T-helper 1 cell treated with Interleukin-12 subunit alpha and Interleukin-12 subunit beta and Interleukin-4 antibody, amounts not matched to agents 30 μg/mL and 1 μg/mL, for 36 hours (primary cell): ENCODE data around the gene WWC2.
"Not testable (repeated sequence)": the region's sequence is repeated elsewhere in the genome, so short reads cannot be mapped to it uniquely, and the experiment has no call there.

Source experiments
- H3K27ac Mint-ChIP-seq: one replicate; pipeline ENCODE4 v1.8.0; 2021; ENCODE audit warnings: mild to moderate bottlenecking, mixed read lengths
- H3K27me3 Mint-ChIP-seq: one replicate; pipeline ENCODE4 v1.8.0; 2021; ENCODE audit warnings: low read depth, mixed read lengths
- H3K36me3 Mint-ChIP-seq: one replicate; pipeline ENCODE4 v1.8.0; 2021; ENCODE audit warnings: low read depth, mixed read lengths
- H3K4me1 Mint-ChIP-seq: one replicate; pipeline ENCODE4 v1.8.0; 2021; ENCODE audit warnings: low read depth, mixed read lengths
- H3K4me3 Mint-ChIP-seq: one replicate; pipeline ENCODE4 v1.8.0; 2021; ENCODE audit warnings: mild to moderate bottlenecking, moderate library complexity, mixed read lengths
- H3K9me3 Mint-ChIP-seq: one replicate; pipeline ENCODE4 v1.8.0; 2021; ENCODE audit warnings: mixed read lengths

Gene WWC2

GRCh38 chr4:183324619-183325018 lies 225.6 kb downstream of the WWC2 start:
- Mint-ChIP-seq H3K4me3 (no peak overlapping the region), H3K36me3 (no peaks in the 10 kb centered on the region), H3K4me1 (peaks cover 10% of the 10 kb centered on the region), H3K27me3 (peaks cover 4% of the 10 kb centered on the region), H3K27ac (no peak overlapping the region), H3K9me3 (no peaks in the 10 kb centered on the region)

GRCh38 chr4:183326387-183326786 lies 227.3 kb downstream of the WWC2 start:
- not testable (repeated sequence) for H3K4me1 Mint-ChIP-seq, H3K9me3 Mint-ChIP-seq, H3K27ac Mint-ChIP-seq, H3K4me3 Mint-ChIP-seq, H3K36me3 Mint-ChIP-seq, H3K27me3 Mint-ChIP-seq

GRCh38 chr4:183326853-183327252 lies 227.8 kb downstream of the WWC2 start:
- H3K36me3 Mint-ChIP-seq = no peaks in the 10 kb centered on the region
- H3K9me3 Mint-ChIP-seq = no peaks in the 10 kb centered on the region
- no peak overlapping the region for H3K27ac Mint-ChIP-seq
- no peaks in the 10 kb centered on the region for H3K27me3 Mint-ChIP-seq
- no peaks in the 10 kb centered on the region for H3K4me1 Mint-ChIP-seq
- H3K4me3 Mint-ChIP-seq = no peak overlapping the region

- no peak overlapping the region for H3K27ac Mint-ChIP-seq
- no peaks in the 10 kb centered on the region for H3K4me1 Mint-ChIP-seq
- no peaks in the 10 kb centered on the region for H3K36me3 Mint-ChIP-seq
- H3K9me3 Mint-ChIP-seq = no peaks in the 10 kb centered on the region
- H3K4me3 Mint-ChIP-seq = no peak overlapping the region
- no peaks in the 10 kb centered on the region for H3K27me3 Mint-ChIP-seq
Observed at GRCh38 chr4:183327827-183328226, 228.8 kb downstream of the WWC2 start.

GRCh38 chr4:183328832-183329231 lies 229.8 kb downstream of the WWC2 start:
- H3K27me3 Mint-ChIP-seq = no peaks in the 10 kb centered on the region
- no peaks in the 10 kb centered on the region for H3K9me3 Mint-ChIP-seq
- H3K36me3 Mint-ChIP-seq = no peaks in the 10 kb centered on the region
- H3K27ac Mint-ChIP-seq = no peak overlapping the region
- H3K4me3 Mint-ChIP-seq = no peak overlapping the region
- no peaks in the 10 kb centered on the region for H3K4me1 Mint-ChIP-seq

GRCh38 chr4:183329244-183329643 lies 230.2 kb downstream of the WWC2 start:
- no peaks in the 10 kb centered on the region for H3K9me3 Mint-ChIP-seq
- no peak overlapping the region for H3K27ac Mint-ChIP-seq
- H3K27me3 Mint-ChIP-seq = no peaks in the 10 kb centered on the region
- no peaks in the 10 kb centered on the region for H3K36me3 Mint-ChIP-seq
- H3K4me3 Mint-ChIP-seq = no peak overlapping the region
- H3K4me1 Mint-ChIP-seq = no peaks in the 10 kb centered on the region

GRCh38 chr4:183329954-183330742 lies 231.1 kb downstream of the WWC2 start:
- Mint-ChIP-seq H3K9me3 (no peaks in the 10 kb centered on the region), H3K27ac (no peak overlapping the region), H3K4me3 (no peak overlapping the region), H3K4me1 (no peaks in the 10 kb centered on the region), H3K27me3 (no peaks in the 10 kb centered on the region), H3K36me3 (no peaks in the 10 kb centered on the region)

- H3K27ac Mint-ChIP-seq = no peak overlapping the region
- H3K36me3 Mint-ChIP-seq = no peaks in the 10 kb centered on the region
- H3K27me3 Mint-ChIP-seq = no peaks in the 10 kb centered on the region
- no peaks in the 10 kb centered on the region for H3K9me3 Mint-ChIP-seq
- H3K4me1 Mint-ChIP-seq = peaks cover 4% of the 10 kb centered on the region
- H3K4me3 Mint-ChIP-seq = no peak overlapping the region
Observed at GRCh38 chr4:183330841-183331240, 231.8 kb downstream of the WWC2 start.

GRCh38 chr4:183332447-183332846 lies 233.4 kb downstream of the WWC2 start:
- H3K36me3 Mint-ChIP-seq = no peaks in the 10 kb centered on the region
- H3K4me3 Mint-ChIP-seq = no peak overlapping the region
- no peaks in the 10 kb centered on the region for H3K27me3 Mint-ChIP-seq
- peaks cover 4% of the 10 kb centered on the region for H3K4me1 Mint-ChIP-seq
- no peak overlapping the region for H3K27ac Mint-ChIP-seq
- no peaks in the 10 kb centered on the region for H3K9me3 Mint-ChIP-seq

GRCh38 chr4:183333202-183333601 lies 234.1 kb downstream of the WWC2 start:
- H3K27me3 Mint-ChIP-seq = no peaks in the 10 kb centered on the region
- no peak overlapping the region for H3K27ac Mint-ChIP-seq
- H3K4me3 Mint-ChIP-seq = no peak overlapping the region
- H3K4me1 Mint-ChIP-seq = peaks cover 4% of the 10 kb centered on the region
- no peaks in the 10 kb centered on the region for H3K36me3 Mint-ChIP-seq
- H3K9me3 Mint-ChIP-seq = no peaks in the 10 kb centered on the region

GRCh38 chr4:183333983-183334382 lies 234.9 kb downstream of the WWC2 start:
- Mint-ChIP-seq H3K27ac (no peak overlapping the region), H3K4me1 (peaks cover 4% of the 10 kb centered on the region), H3K9me3 (no peaks in the 10 kb centered on the region), H3K36me3 (no peaks in the 10 kb centered on the region), H3K27me3 (no peaks in the 10 kb centered on the region), H3K4me3 (no peak overlapping the region)

- Mint-ChIP-seq H3K4me3 (no peak overlapping the region), H3K27ac (no peak overlapping the region), H3K36me3 (no peaks in the 10 kb centered on the region), H3K9me3 (no peaks in the 10 kb centered on the region), H3K27me3 (no peaks in the 10 kb centered on the region), H3K4me1 (peaks cover 4% of the 10 kb centered on the region)
Observed at GRCh38 chr4:183335369-183335940, 236.4 kb downstream of the WWC2 start.

GRCh38 chr4:183337349-183337748 lies 238.3 kb downstream of the WWC2 start:
- Mint-ChIP-seq H3K36me3 (no peaks in the 10 kb centered on the region), H3K4me3 (no peak overlapping the region), H3K4me1 (peaks cover 4% of the 10 kb centered on the region), H3K9me3 (no peaks in the 10 kb centered on the region), H3K27ac (no peak overlapping the region), H3K27me3 (peaks cover 4% of the 10 kb centered on the region)

- no peak overlapping the region for H3K27ac Mint-ChIP-seq
- no peak overlapping the region for H3K4me3 Mint-ChIP-seq
- H3K9me3 Mint-ChIP-seq = no peaks in the 10 kb centered on the region
- H3K27me3 Mint-ChIP-seq = peaks cover 4% of the 10 kb centered on the region
- H3K4me1 Mint-ChIP-seq = peaks cover 4% of the 10 kb centered on the region
- H3K36me3 Mint-ChIP-seq = no peaks in the 10 kb centered on the region
Observed at GRCh38 chr4:183337833-183338232, 238.8 kb downstream of the WWC2 start.
